HG03521 (cell line): ENCODE data around the gene FMR1NB.

Source experiments
- ATAC-seq: cut with Tn5 transposase; IDR thresholded peaks from one replicate; pipeline ENCODE4 v1.9.1; 2021; ENCODE audit warnings: mild to moderate bottlenecking, moderate library complexity; ENCODE audit not compliant: unreplicated experiment

The FMR1NB gene

DNA sequence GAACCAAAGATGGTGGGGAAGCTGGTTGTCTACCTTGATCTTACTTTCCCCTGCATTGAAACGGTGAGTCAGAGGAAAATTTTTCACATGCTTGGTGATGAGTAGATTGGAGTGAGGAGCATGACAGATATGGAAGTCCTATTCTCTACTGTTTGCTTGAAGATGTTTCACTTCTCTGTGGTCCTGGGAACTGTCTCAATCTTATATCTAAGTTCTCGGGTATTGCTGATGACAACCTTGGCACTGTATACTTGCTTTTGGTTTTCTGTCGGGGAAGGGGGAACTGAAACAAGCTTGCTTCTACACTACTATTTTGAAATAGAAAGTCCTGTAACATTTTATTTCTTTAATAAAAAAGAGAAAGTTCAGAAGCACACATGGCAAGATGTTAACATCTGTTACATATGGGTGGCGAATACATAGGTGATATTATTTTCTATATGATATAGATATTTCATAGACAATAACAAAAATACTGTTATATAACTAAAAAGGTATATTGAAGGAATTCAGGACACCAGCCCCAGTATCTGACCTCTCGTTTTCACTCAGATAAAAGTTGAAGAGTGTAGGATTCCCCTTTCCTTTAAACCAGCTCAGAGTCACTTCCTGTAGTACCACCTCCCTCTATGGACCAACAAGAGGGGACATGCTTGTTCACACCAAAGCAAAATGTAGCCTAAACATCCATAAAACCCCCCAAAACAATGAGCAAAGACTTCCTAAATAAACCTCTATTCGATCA, 88.8 kb downstream of the FMR1NB start:
- ATAC-seq: peak; percentile 78

DNA sequence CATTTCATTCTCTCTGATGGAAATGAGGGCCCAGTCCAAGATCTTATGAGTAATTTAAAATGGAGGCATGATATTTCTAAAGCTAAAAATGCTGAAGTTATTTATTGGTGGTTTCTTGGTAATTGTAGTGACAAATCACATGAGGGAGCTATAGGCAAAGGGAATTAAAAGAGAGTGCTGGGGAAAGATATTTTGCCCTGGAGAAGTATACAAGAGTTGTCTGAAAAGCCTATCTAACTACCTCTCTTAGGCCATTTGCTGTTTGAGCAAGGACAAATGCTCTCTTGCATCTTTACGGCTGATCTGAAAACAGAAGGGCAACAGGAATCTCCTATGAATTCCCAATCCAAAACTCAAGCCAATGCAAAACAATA, 89.4 kb downstream of the FMR1NB start:
- no peak for ATAC-seq
